ENCODE results near the gene EFNA3.

The EFNA3 gene

GRCh38 chr1:155083865-155084721, 5.5 kb downstream of the EFNA3 start:
- no peak for DNase-seq (ENCODE audit: low read depth)

- peak; percentile 87 for DNase-seq (ENCODE audit: low read depth)
Measured at GRCh38 chr1:155084722-155085503, 6.3 kb downstream of the EFNA3 start.

GRCh38 chr1:155085504-155086127, 7.0 kb downstream of the EFNA3 start:
- DNase-seq (ENCODE audit: low read depth) = no peak

- DNase-seq (ENCODE audit: low read depth) = no peak
Measured at GRCh38 chr1:155086128-155086741, 7.6 kb downstream of the EFNA3 start.

- no peak for DNase-seq (ENCODE audit: low read depth)
Measured at GRCh38 chr1:155086856-155087535, 8.4 kb downstream of the EFNA3 start.

GRCh38 chr1:155091071-155092051, 12.7 kb downstream of the EFNA3 start:
- no peak for DNase-seq (ENCODE audit: low read depth)

- DNase-seq (ENCODE audit: low read depth) = no peak
Measured at GRCh38 chr1:155092131-155092530, 13.5 kb downstream of the EFNA3 start.

- DNase-seq (ENCODE audit: low read depth) = no peak
Measured at GRCh38 chr1:155092641-155093040, 14.0 kb downstream of the EFNA3 start.

- DNase-seq (ENCODE audit: low read depth) = no peak
Measured at GRCh38 chr1:155093911-155094621, 15.4 kb downstream of the EFNA3 start.

GRCh38 chr1:155094622-155094948, 15.9 kb downstream of the EFNA3 start:
- DNase-seq (ENCODE audit: low read depth) = no peak

- no peak for DNase-seq (ENCODE audit: low read depth)
Measured at GRCh38 chr1:155099331-155099730, 20.7 kb downstream of the EFNA3 start.

GRCh38 chr1:155103325-155103724, 24.7 kb downstream of the EFNA3 start:
- no peak for DNase-seq (ENCODE audit: low read depth)

- no peak for DNase-seq (ENCODE audit: low read depth)
Measured at GRCh38 chr1:155104605-155105534, 26.2 kb downstream of the EFNA3 start.

GRCh38 chr1:155105604-155106011, 27.0 kb downstream of the EFNA3 start:
- DNase-seq (ENCODE audit: low read depth) = no peak

- DNase-seq (ENCODE audit: low read depth) = no peak
Measured at GRCh38 chr1:155106862-155107261, 28.2 kb downstream of the EFNA3 start.

- DNase-seq (ENCODE audit: low read depth) = no peak
Measured at GRCh38 chr1:155107309-155108264, 28.9 kb downstream of the EFNA3 start.

- DNase-seq (ENCODE audit: low read depth) = no peak
Measured at GRCh38 chr1:155108296-155108695, 29.7 kb downstream of the EFNA3 start.

GRCh38 chr1:155110381-155110780, 31.7 kb downstream of the EFNA3 start:
- DNase-seq (ENCODE audit: low read depth) = no peak

Measured in CMK (cell line).